GM21619 (cell line): ENCODE results near the gene TGM1.
"Not testable (repeated sequence)": the region's sequence is repeated elsewhere in the genome, so short reads cannot be mapped to it uniquely, and the experiment has no call there.

Source experiments
- ATAC-seq: cut with Tn5 transposase; IDR thresholded peaks from one replicate; pipeline ENCODE4 v1.9.1; 2021; ENCODE audit not compliant: unreplicated experiment

TGM1 gene

DNA sequence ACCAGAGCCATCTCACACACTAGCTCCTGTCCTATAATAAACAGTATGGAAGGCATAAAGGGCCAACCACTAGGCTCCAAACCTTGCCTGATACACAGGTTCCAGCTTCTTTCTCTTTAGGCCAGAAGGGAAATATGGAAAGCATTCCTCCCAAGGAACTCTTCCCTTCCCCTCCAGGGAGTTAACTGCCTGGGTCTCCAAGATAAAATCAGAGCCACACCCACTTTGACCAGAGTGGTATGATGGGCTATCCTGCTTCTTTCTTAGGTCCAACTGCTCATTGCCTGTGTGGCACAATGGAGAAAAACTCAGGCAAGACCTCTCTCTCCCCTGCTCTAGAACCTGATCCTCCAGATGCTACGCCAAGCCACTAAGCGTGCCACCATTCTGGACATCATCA lies 55.4 kb downstream of the TGM1 start:
- no peak for ATAC-seq

DNA sequence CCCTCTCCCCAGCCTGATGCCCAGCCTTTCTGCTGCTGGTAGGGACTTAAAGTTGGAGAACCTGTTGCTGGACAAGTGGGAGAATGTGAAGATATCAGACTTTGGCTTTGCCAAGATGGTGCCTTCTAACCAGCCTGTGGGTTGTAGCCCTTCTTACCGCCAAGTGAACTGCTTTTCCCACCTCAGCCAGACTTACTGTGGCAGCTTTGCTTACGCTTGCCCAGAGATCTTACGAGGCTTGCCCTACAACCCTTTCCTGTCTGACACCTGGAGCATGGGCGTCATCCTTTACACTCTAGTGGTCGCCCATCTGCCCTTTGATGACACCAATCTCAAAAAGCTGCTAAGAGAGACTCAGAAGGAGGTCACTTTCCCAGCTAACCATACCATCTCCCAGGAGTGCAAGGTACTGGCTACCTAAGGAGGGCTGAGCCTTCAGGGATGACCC lies 55.8 kb downstream of the TGM1 start:
- ATAC-seq = no peak

DNA sequence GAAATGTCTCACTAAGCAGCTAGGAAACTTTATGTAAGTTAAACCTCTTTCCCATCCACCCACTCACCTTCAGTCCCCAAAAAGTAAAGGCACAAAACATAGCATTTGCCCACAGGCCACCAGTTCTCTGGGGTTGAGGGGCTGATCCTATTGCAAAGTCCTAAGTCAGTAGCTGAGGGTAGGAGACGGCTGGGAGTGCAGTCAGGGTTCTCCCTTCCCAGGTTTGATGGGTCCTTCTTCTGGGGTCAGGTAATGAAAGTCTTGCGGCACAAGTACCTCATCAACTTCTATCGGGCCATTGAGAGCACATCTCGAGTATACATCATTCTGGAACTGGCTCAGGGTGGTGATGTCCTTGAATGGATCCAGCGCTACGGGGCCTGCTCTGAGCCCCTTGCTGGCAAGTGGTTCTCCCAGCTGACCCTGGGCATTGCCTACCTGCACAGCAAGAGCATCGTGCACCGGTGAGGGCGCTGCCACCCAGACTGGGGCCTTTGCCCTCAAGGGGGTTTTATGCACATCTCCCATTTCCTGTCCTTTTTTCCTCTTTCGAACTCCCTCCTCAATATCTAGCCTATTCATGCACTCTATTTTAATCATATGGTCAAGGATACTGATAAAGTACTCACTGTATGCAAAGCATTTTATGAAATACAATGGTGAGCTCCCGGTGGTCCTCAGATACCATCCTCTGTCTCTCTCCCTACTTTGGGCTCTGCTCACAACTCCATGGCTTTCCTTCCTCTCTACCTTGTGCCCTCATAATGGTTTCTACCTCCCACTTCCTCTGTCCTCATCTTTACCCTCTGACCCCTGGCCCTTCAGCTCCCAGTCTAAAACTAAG lies 56.5 kb downstream of the TGM1 start:
- no peak for ATAC-seq

DNA sequence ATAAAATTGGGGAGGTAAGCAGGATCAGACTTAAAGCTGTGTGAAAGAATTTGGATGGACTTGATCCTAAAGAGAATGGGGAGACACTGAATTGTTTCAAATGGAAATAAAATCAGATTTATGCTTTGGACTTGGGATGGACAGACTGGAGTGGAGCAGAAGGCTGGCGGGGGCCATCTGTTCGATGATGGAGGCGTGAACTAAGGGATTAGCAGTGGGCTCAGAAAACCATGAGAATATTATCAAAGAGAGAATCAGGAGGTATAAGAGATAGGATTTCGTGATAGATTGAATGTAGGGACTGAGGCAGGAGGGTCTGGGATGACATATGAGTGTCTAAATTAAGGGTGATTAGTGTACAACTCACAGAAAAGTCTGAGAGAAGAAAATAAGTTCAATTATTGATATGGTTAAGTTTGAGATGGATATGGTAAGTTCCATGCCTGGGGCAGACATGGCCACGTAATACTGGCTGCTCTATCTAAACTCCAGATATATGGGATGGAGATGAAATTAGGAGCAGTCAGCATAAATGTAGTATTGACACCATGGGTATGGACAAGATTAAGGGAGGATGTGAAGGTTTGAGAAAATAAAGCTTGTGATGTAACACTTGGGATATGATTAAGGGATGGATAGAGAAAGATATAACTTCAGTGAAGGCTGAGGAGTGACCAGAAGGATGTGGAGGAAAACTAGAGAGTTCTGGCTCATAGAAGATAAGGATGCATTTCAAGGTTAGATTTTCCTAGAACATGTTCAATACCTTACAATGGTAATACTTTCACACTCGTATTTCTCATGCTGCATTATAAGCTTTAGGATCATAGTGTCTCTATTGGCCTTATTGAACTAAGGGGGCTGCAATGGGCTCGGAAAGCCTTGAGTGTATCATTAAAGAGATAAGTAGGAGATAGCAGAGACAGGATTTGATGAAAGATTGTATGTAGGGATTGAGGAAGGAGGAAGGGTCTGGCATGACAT lies 58.5 kb downstream of the TGM1 start:
- ATAC-seq = no peak

DNA sequence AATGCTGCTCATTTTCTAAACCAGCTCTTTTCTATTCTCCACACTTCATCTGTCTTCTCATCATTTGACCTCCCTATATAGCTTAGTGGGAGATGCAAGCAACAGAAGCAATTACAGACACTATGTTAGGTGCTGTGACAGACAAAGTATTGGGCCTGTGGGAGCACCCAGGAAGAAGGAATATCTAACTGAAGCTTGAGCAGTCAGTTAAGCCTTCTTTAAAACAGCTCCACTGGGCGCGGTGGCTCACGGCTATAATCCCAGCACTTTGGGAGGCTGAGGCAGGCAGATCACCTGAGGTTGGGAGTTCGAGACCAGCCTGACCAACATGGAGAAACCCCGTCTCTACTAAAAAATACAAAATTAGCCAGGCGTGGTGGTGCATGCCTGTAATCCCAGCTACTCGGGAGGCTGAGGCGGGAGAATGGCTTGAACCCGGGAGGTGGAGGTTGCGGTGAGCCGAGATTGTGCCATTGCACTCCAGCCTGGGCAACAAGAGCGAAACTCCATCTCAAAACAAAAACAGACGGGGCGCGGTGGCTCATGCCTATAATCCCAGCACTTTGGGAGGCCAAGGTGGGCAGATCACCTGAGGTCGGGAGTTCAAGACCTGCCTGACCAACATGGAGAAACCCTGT lies 59.6 kb downstream of the TGM1 start:
- ATAC-seq = not testable (repeated sequence)

DNA sequence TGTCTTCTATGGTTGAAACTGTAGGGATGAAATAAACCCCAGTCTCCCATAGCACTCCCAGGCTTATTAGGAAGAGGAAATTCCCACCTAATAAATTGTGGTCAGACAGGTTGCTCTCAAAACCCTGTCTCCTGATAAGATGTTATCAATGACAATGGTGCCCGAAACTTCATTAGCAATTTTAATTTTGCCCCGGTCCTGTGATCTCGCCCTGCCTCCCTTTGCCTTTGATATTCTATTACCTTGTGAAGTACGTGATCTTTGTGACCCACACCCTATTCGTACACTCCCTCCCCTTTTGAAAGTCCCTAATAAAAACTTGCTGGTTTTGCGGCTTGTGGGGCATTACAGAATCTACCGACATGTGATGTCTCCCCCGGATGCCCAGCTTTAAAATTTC lies 60.4 kb downstream of the TGM1 start:
- not testable (repeated sequence) for ATAC-seq
